OCI-LY7 (cell line): ENCODE results near the gene IL1RL2. TPM values are rescaled to one million over a fixed set of nuclear protein-coding genes. Genes with fewer than 3 reads are reported as not detected.

Experiments
- BruUV-seq: library from RNA; stranded (reverse); fragments of 400-500 nt; replicated peaks from 2 replicates; lab custom pipeline; 2021; lab: Mats Ljungman, UMichigan
- CTCF ChIA-PET: fragments of 300-600 bp; sonication (Branson Sonifier 250); formaldehyde crosslinking; loops from one replicate; lab custom pipeline; 2022; ENCODE audit warnings: antibody characterized with exemption; ENCODE audit not compliant: unreplicated experiment; lab: Charles Lee
- POLR2A ChIA-PET: fragments of 300-600 bp; sonication (Branson Sonifier 250); formaldehyde crosslinking; loops from one replicate; lab custom pipeline; 2022; ENCODE audit warnings: antibody characterized with exemption; lab: Charles Lee
- DNase-seq: peaks from one replicate; pipeline ENCODE4 v3.0.0-alpha.2; 2015; ENCODE audit warnings: low spot score
- H2AFZ ChIP-seq: fragments of 200-600 bp; sonication (generic), shearing (Covaris generic); 2 replicates; pipeline ENCODE4 v1.6.1; 2014; ENCODE audit warnings: mild to moderate bottlenecking, antibody characterized with exemption, low read length, moderate library complexity
- H3K27ac ChIP-seq: fragments of 200-600 bp; sonication (generic); 2 replicates; pipeline ENCODE4 v1.5.1; 2014; ENCODE audit warnings: mixed run types, low read depth, mild to moderate bottlenecking, moderate library complexity, low read length, inconsistent platforms; ENCODE audit not compliant: poor library complexity, severe bottlenecking
- H3K36me3 ChIP-seq: fragments of 200-600 bp; sonication (generic); 2 replicates; pipeline ENCODE4 v1.6.1; 2014; ENCODE audit warnings: mild to moderate bottlenecking, antibody characterized with exemption, low read length, moderate library complexity, mixed read lengths; ENCODE audit not compliant: insufficient read depth
- H3K4me1 ChIP-seq: fragments of 200-600 bp; sonication (generic); 2 replicates; pipeline ENCODE4 v1.5.1; 2014; ENCODE audit warnings: mild to moderate bottlenecking, low read length; ENCODE audit not compliant: insufficient read depth, poor library complexity, severe bottlenecking
- H3K4me2 ChIP-seq: fragments of 200-600 bp; sonication (generic); 2 replicates; pipeline ENCODE4 v1.6.1; 2014; ENCODE audit warnings: mild to moderate bottlenecking, low read length
- H3K4me3 ChIP-seq: fragments of 200-600 bp; sonication (generic); 2 replicates; pipeline ENCODE4 v1.5.1; 2014; ENCODE audit warnings: mild to moderate bottlenecking, low read depth, low read length; ENCODE audit not compliant: poor library complexity, severe bottlenecking
- H3K79me2 ChIP-seq: fragments of 200-600 bp; sonication (generic); 2 replicates; pipeline ENCODE4 v1.6.1; 2016; ENCODE audit warnings: low read depth, mild to moderate bottlenecking, low read length, moderate library complexity, mixed read lengths; ENCODE audit not compliant: insufficient read depth
- H3K9me2 ChIP-seq: fragments of 200-600 bp; sonication (generic); 2 replicates; pipeline ENCODE4 v1.6.1; 2016; ENCODE audit warnings: mild to moderate bottlenecking, low read length, mixed read lengths; ENCODE audit not compliant: insufficient read depth
- H3K9me3 ChIP-seq: fragments of 200-600 bp; sonication (generic); 2 replicates; pipeline ENCODE4 v1.6.1; 2014; ENCODE audit warnings: mild to moderate bottlenecking, mixed run types, low read length, mixed read lengths
- H4K20me1 ChIP-seq: fragments of 200-600 bp; sonication (generic); 2 replicates; pipeline ENCODE4 v1.6.1; 2014; ENCODE audit warnings: mild to moderate bottlenecking, antibody characterized with exemption, low read length, moderate library complexity, mixed read lengths; ENCODE audit not compliant: insufficient read depth
- CTCF ChIP-seq: fragments of 200-600 bp; sonication (generic); conservative IDR thresholded peaks from 2 replicates; pipeline ENCODE4 v1.5.1; 2014; ENCODE audit warnings: mild to moderate bottlenecking, antibody characterized with exemption, low read length, moderate library complexity, mixed read lengths
- EZH2phosphoT487 ChIP-seq: fragments of 200-600 bp; sonication (generic); IDR thresholded peaks from 2 replicates; pipeline ENCODE4 v1.6.1; 2018; ENCODE audit warnings: low read depth, borderline replicate concordance, mild to moderate bottlenecking, mixed run types, antibody characterized with exemption, low read length, moderate library complexity, mixed read lengths
- intact Hi-C: fragments of 100-400 bp; cut with micrococcal nuclease; formaldehyde crosslinking; loops from one replicate; pipeline ENCODE4 v1.10.0; 2022; ENCODE audit not compliant: unreplicated experiment
- total RNA-seq, 2 experiments: library from RNA; depleted of rRNA in 1 of 2; stranded (reverse); fragments of >200 nt in 1 of 2; shearing (Covaris generic) in 1 of 2; gene quantifications; 2 replicates each; pipeline ENCODE4 v1.2.3, GENCODE V29; 2014 to 2022

IL1RL2 gene
- total RNA-seq, 2 experiments from 2014 or later = not detected

GRCh38 chr2:102177814-102178478, 8.9 kb upstream of the IL1RL2 start:
- DNase-seq = no peak
- intact Hi-C loops = no loop called here
- no peaks in the 10 kb centered on the region for H3K9me3 ChIP-seq
- H3K27ac ChIP-seq = no peak overlapping the region
- ChIA-PET POLR2A (no interaction called here), CTCF (no interaction called here)
- H3K4me2 ChIP-seq = no peak overlapping the region
- H3K4me3 ChIP-seq = no peak overlapping the region
- H2AFZ ChIP-seq = no peak overlapping the region
- H3K9me2 ChIP-seq = no peaks in the 10 kb centered on the region
- BruUV-seq = no TSS peak
- H4K20me1 ChIP-seq = no peaks in the 10 kb centered on the region
- no peak for TF ChIP-seq EZH2phosphoT487
- TF ChIP-seq CTCF = no peak
- H3K79me2 ChIP-seq = no peaks in the 10 kb centered on the region
- no peaks in the 10 kb centered on the region for H3K36me3 ChIP-seq
- no peaks in the 10 kb centered on the region for H3K4me1 ChIP-seq

- H2AFZ ChIP-seq = no peak overlapping the region
- POLR2A ChIA-PET = no interaction called here
- TF ChIP-seq EZH2phosphoT487 (no peak), CTCF (no peak)
- no peaks in the 10 kb centered on the region for H3K4me1 ChIP-seq
- no peak for DNase-seq
- H3K9me3 ChIP-seq = no peaks in the 10 kb centered on the region
- no TSS peak for BruUV-seq
- no peak overlapping the region for H3K4me2 ChIP-seq
- no peaks in the 10 kb centered on the region for H3K36me3 ChIP-seq
- H4K20me1 ChIP-seq = no peaks in the 10 kb centered on the region
- CTCF ChIA-PET = no interaction called here
- H3K9me2 ChIP-seq = no peaks in the 10 kb centered on the region
- no peak overlapping the region for H3K4me3 ChIP-seq
- no peak overlapping the region for H3K27ac ChIP-seq
- no peaks in the 10 kb centered on the region for H3K79me2 ChIP-seq
- intact Hi-C loops = no loop called here
Observed at GRCh38 chr2:102179061-102179460, 7.8 kb upstream of the IL1RL2 start.

- intact Hi-C loops = no loop called here
- Histone ChIP-seq H3K4me3 (no peak overlapping the region), H3K79me2 (no peaks in the 10 kb centered on the region), H3K9me3 (no peaks in the 10 kb centered on the region), H3K27ac (no peak overlapping the region), H3K36me3 (no peaks in the 10 kb centered on the region), H3K9me2 (no peaks in the 10 kb centered on the region), H3K4me2 (no peak overlapping the region), H4K20me1 (no peaks in the 10 kb centered on the region), H2AFZ (no peak overlapping the region), H3K4me1 (no peaks in the 10 kb centered on the region)
- DNase-seq = no peak
- ChIA-PET POLR2A (no interaction called here), CTCF (no interaction called here)
- no TSS peak for BruUV-seq
- TF ChIP-seq EZH2phosphoT487 (no peak), CTCF (no peak)
Observed at GRCh38 chr2:102179788-102180686, 6.8 kb upstream of the IL1RL2 start.
